Activated CD4-positive, alpha-beta T cell treated with anti-CD3 and anti-CD28 coated beads, Interleukin-2, amount 50 U/mL, for 4 hours (primary cell): ENCODE measurements around the gene RAB39B.
"Not testable (repeated sequence)": the region's sequence is repeated elsewhere in the genome, so short reads cannot be mapped to it uniquely, and the experiment has no call there.

Source experiments
- DNase-seq, 2 experiments: peaks; one replicate each; pipeline ENCODE4 v3.0.0-alpha.2; 2020

RAB39B gene

GRCh38 chrX:155263854-155264628 is at the start of gene RAB39B:
Gene RAB39B (minus strand): TSS chrX:155264491. CDS start chrX:155264288, 203 bp downstream.
- DNase-seq: peak; percentile 66 to 70

DNA sequence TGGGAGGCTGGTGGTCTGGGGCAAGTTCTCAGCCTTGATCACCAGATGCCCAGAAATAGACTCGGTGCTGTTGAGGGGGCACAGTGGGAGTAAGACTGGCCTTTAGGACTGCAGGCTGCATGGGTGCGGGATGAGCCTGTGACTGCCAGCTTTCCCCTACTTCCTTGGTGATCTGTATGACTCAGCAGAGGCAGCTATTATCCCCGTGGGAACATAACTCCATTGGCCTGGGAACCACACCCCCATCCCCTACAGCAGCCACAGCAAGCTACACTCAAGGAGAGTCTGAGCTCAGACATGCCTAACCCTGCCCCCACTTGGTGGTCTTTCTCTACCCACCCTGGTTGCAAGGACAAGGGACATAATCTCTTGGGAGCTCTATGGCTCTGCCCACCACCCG is 49.5 kb upstream of the RAB39B start:
- DNase-seq: no peak

DNA sequence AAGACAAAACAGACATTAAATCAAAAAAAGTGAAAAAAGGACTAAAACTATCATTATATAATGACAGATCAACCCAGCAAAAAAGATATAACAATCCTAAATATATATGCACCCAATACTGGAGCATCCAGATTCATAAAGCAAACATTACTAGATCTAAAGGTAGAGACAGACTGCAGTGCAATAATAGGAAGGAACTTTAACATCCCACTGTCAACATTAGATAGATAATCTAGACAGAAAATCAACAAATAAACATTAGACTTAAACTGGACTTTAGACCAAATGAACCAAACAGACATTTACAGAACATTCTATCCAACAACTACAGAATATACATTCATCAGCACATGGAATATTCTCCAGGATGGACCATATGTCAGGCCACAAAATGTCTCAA is 29.5 kb upstream of the RAB39B start:
- DNase-seq: no peak

DNA sequence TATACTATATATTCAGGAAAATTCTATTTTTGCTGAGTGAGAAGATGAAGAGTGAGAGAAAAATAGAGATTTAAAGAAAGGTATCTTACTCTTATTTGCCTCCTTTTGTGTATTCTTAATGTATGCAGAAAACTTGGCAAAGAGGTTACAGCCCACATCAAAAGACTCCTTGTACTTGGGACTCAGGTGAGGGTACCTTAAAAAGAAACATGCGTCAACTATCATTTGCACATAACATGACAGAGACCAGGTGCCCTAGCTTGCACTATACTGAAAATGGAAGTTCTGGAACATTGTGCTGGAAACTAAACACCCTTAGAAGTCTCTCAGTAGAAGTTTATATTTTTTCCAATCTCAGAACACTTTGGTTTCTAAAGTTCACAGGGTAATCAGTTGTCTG is 15.6 kb upstream of the RAB39B start:
- no peak for DNase-seq

- no peak for DNase-seq
Observed at GRCh38 chrX:155270969-155271368, 6.7 kb upstream of the RAB39B start.

- DNase-seq: not testable (repeated sequence)
Observed at GRCh38 chrX:155267995-155268394, 3.7 kb upstream of the RAB39B start.

GRCh38 chrX:155266439-155266838 is 2.1 kb upstream of the RAB39B start:
- no peak for DNase-seq

GRCh38 chrX:155262970-155263754 is 1.1 kb downstream of the RAB39B start:
- no peak for DNase-seq

- no peak for DNase-seq
Observed at GRCh38 chrX:155259752-155260151, 4.5 kb downstream of the RAB39B start.

DNA sequence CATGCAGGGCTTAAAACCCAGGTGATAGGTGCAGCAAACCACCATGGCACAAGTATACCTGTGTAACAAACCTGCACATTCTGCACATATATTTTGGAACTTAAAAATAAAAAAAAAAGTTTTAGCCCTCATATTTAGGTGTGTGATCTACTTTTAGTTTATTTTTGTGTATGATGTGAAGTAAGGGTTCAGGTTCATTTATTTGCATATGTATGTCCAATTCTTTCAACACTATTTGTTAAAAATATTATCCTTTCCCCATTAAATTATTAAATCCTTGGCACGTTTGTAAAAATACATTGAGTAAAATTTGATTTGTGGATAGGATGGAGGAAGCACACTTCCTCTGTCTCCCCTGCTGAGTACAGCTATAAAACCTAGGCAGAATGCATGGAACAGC is 12.9 kb downstream of the RAB39B start:
- no peak for DNase-seq

DNA sequence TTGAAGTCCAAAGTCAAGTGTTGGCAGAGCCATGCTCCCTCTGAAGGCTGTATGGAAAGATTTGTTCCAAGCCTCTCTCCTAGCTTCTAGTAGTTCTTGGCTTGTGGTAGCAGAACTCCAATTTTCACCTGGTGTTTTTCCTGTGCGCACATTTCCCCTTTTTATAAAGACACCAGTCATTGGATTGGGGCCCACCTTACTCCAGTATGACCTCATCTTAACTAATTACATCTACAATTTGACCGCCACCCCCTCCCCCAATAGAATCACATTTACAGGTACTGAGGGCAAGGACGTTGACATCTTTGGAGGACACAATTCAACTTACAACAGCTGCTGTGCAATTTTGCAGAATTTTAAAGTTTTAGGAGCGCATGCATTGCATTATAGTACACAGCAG is 16.8 kb downstream of the RAB39B start:
- DNase-seq: no peak

- no peak for DNase-seq
Observed at GRCh38 chrX:155246748-155247147, 17.5 kb downstream of the RAB39B start.

DNA sequence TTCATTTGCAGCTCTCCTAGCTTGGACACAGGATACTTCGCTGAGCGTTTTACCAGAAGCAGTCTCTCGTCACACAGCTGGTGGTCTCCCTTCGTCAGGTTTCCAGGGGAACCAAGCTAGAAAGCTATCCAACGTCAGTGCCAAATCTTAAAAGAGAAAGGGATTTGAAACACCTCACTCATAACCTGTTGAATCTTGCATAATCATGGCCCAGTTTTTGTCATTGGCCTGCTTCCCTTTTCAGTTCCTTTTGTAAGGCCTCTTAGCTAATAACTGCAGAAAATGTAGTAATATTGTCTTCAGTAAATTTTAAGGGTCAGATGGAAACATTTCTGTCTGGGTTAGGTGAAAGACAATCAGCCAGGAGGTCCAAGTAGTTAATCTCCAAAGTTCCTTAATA is 22.0 kb downstream of the RAB39B start:
- no peak for DNase-seq

GRCh38 chrX:155237719-155238118 is 26.6 kb downstream of the RAB39B start:
- no peak for DNase-seq

DNA sequence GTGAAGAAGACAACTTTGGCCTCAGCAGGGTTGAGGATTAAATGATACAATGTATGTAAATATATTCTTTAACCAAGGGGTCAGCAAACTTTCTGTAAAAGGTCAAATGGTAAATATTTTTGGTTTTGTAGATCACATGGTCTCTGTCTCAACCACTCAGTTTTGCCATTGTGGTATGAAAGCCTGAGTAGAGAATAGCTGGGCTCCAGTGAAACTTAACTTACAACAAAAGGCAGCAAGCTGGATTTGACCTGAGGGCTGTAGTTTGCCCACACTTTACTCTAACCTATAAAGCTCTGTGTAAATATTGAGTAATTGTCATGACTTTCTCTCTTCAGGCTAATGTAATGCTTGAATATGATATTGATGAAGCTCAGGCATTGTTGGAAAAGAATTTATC is 28.4 kb downstream of the RAB39B start:
- DNase-seq: no peak

- no peak for DNase-seq
Observed at GRCh38 chrX:155231163-155231562, 33.1 kb downstream of the RAB39B start.

- DNase-seq: no peak
Observed at GRCh38 chrX:155225774-155226173, 38.5 kb downstream of the RAB39B start.

DNA sequence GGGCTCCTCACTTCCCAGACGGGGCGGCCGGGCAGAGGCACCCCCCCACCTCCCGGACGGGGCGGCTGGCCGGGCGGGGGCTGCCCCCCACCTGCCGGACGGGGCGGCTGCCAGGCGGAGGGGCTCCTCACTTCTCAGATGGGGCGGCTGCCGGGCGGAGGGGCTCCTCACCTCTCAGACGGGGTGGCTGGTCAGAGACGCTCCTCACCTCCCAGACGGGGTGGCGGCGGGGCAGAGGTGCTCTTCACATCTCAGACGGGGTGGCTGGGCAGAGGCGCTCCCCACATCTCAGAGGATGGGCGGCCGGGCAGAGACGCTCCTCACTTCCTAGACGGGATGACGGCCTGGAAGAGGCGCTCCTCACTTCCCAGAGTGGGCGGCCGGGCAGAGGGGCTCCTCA is 40.5 kb downstream of the RAB39B start:
- DNase-seq: not testable (repeated sequence)

GRCh38 chrX:155221351-155221750 is 42.9 kb downstream of the RAB39B start:
- no peak for DNase-seq

GRCh38 chrX:155218777-155219176 is 45.5 kb downstream of the RAB39B start:
- no peak for DNase-seq

DNA sequence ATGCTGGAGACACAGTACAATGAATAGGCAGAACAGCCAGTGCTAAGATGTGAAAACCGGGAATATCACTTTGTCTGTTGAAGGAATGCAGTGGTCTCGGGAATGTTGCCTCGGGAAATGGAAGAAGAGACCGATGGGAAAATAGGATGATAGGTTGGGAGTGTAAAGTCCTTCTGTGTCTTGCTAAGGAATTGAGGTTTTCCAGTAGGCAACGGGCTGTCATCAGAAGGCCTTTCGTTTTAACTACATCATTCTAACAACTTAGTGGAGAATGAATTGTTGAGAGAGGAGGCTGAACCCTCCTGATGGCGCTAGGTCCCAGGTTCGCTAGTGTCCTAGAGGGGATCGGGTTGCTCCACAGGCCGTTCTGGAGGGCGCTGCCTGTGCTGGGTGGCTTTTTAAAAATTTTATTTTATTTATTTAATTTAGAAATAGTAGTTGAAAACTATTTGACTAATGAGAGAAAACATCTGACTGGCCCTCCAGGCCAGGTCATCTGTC is 47.3 kb downstream of the RAB39B start:
- DNase-seq: no peak

DNA sequence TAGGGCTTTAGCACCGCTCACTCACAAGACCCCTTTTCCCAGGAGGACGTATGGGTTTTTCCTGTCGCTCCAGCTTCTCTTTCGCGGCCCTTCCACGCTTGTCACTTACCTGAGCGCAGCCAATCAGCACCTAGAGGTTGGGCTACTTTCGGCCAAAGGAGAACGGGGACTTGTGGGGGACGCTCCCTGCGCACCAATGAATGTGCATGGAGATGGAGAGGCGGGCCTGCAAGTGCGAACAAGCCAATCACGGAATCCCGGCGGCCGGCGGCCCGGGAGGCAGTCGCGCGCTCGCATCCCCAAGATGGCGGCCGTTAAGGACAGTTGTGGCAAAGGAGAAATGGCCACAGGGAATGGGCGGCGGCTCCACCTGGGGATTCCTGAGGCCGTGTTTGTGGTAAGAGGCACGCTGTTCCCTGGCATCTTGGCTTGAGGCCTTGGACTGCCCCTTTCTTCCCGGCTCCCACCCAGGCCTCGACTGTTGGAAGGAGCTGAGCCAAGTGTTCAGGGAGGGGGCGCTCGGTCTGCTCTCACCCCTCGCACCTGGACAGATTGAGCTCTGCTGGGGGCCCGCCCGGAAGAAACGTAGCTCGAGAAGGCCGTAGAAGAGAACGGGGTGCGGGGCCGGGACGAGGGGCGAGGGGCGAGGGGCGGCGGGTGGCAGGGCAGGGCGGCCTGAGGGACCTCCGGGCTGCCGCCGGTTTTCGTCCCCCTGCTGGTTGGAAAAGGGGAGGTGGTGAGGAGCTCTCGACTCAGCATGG is 47.9 kb downstream of the RAB39B start, which contains the start of gene VBP1:
VBP1 (plus strand) TSS at position 282 of the 761 bp plus-strand sequence; CDS start at position 305, 23 bp downstream.
- peak; percentile 78 to 82 for DNase-seq
